ENCODE results near the gene SREBF2.

DNA sequence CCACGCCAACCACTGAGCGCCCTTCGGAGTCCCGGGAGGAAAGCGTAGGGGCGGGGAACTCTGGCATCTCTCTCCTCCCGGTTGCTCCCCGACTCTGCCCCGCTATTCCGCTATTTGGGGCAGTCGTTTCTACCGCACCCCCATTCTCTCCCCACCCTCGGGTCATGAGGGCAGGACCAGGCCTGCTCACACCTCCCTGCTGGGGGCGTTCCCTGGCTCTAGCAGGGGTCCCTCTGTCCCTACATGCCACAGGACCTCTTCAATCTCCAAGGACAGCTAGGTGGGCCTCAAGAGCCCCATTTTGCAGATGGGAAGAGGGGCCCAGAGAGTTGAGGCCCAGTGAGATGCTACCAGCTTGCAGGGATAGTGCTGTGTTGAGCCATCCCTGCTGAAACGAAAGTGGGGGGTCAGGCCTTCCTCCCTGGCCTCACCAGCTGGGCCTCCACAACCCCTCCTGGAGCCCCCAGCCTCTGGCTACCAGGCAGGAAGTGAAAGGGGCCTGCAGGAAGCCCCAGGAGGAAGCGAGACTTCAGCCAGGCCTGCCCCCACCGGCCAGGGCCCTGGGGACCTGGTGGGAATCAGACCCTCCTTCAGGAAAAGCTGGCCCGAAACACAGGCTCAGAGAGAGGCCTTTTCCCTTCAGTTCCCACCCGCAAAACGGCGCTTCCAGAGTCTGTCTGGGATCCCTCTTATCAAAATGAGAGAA is 87.5 kb downstream of the SREBF2 start:
- TF ChIP-seq, protein P1, sequence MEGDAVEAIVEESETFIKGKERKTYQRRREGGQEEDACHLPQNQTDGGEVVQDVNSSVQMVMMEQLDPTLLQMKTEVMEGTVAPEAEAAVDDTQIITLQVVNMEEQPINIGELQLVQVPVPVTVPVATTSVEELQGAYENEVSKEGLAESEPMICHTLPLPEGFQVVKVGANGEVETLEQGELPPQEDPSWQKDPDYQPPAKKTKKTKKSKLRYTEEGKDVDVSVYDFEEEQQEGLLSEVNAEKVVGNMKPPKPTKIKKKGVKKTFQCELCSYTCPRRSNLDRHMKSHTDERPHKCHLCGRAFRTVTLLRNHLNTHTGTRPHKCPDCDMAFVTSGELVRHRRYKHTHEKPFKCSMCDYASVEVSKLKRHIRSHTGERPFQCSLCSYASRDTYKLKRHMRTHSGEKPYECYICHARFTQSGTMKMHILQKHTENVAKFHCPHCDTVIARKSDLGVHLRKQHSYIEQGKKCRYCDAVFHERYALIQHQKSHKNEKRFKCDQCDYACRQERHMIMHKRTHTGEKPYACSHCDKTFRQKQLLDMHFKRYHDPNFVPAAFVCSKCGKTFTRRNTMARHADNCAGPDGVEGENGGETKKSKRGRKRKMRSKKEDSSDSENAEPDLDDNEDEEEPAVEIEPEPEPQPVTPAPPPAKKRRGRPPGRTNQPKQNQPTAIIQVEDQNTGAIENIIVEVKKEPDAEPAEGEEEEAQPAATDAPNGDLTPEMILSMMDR (conservative IDR thresholded peaks at IDR 0.05; ENCODE audit: low read length), result no peak
- TF ChIP-seq EZH2phosphoT487 (IDR thresholded peaks at IDR 0.05; ENCODE audit: borderline replicate concordance), result no peak

Measured in Loucy (cell line).